Measurements from ENCODE around the gene ERN2.

GRCh38 chr16:23711785-23712184 is 1.2 kb downstream of the ERN2 start:
- TF ChIP-seq CTCF (conservative IDR thresholded peaks at IDR 0.05) (no peak), ZFX (IDR thresholded peaks at IDR 0.05) (no peak)

Measured in C4-2B (cell line).